Keratinocyte (primary cell): ENCODE data around the gene INSC. TPM values are rescaled to one million over a fixed set of nuclear protein-coding genes. Genes with fewer than 3 reads are reported as not detected.

Experiments
- DNase-seq: peaks from one replicate; pipeline ENCODE4 v3.0.0-alpha.2; 2011; ENCODE audit warnings: low read depth, missing footprints, low spot score
- FAIRE-seq: peaks from 2 replicates; lab custom pipeline; 2011; peaks lifted over from hg19 to GRCh38; lab: Jason Lieb, UNC
- H2AFZ ChIP-seq: 2 replicates; pipeline ENCODE4 v1.6.0; 2012; ENCODE audit warnings: low read length, control low read depth, inconsistent platforms; ENCODE audit not compliant: control insufficient read depth
- H3K27ac ChIP-seq: 2 replicates; pipeline ENCODE4 v1.5.1; 2011; ENCODE audit warnings: low read length; ENCODE audit not compliant: control insufficient read depth, insufficient read depth
- H3K27me3 ChIP-seq: 3 replicates; pipeline ENCODE4 v1.6.0; 2011; ENCODE audit warnings: low read length; ENCODE audit not compliant: control insufficient read depth, insufficient read depth; ENCODE audit errors: extremely low read depth
- H3K36me3 ChIP-seq, 2 experiments: 2 replicates in 1 of 2; 3 replicates in 1 of 2; pipeline ENCODE4 v1.5.1; 2011; ENCODE audit warnings: low read length in 2 of 2, mild to moderate bottlenecking in 1 of 2; ENCODE audit not compliant: control insufficient read depth in 2 of 2, insufficient read depth in 2 of 2; ENCODE audit errors: extremely low read depth in 1 of 2
- H3K4me1 ChIP-seq: 3 replicates; pipeline ENCODE4 v1.5.1; 2011; ENCODE audit warnings: low read length; ENCODE audit not compliant: control insufficient read depth, insufficient read depth; ENCODE audit errors: extremely low read depth
- H3K4me2 ChIP-seq: 3 replicates; pipeline ENCODE4 v1.6.0; 2011; ENCODE audit warnings: low read depth, low read length; ENCODE audit not compliant: control insufficient read depth, insufficient read depth; ENCODE audit errors: extremely low read depth
- H3K4me3 ChIP-seq, 3 experiments: fragments of 200-600 bp in 1 of 3; sonication (generic) in 1 of 3; 2 replicates in 2 of 3; 3 replicates in 1 of 3; pipeline ENCODE4 v1.5.1; 2011 to 2016; ENCODE audit warnings: low read length in 3 of 3, mild to moderate bottlenecking in 3 of 3, control low read depth in 2 of 3, inconsistent platforms in 1 of 3, low read depth in 1 of 3, mixed read lengths in 1 of 3, mixed run types in 1 of 3, moderate library complexity in 1 of 3; ENCODE audit not compliant: control insufficient read depth in 2 of 3, insufficient read depth in 2 of 3; ENCODE audit errors: extremely low read depth in 1 of 3
- H3K79me2 ChIP-seq: 2 replicates; pipeline ENCODE4 v1.6.0; 2012; ENCODE audit warnings: low read length; ENCODE audit not compliant: control insufficient read depth, insufficient read depth
- H3K9ac ChIP-seq: 3 replicates; pipeline ENCODE4 v1.6.0; 2011; ENCODE audit warnings: low read length; ENCODE audit not compliant: control insufficient read depth, insufficient read depth; ENCODE audit errors: extremely low read depth
- H3K9me1 ChIP-seq: 3 replicates; pipeline ENCODE4 v1.6.0; 2011; ENCODE audit warnings: low read length; ENCODE audit not compliant: control insufficient read depth, insufficient read depth; ENCODE audit errors: extremely low read depth
- H3K9me3 ChIP-seq: 2 replicates; pipeline ENCODE4 v1.5.1; 2012; ENCODE audit warnings: low read depth, low read length; ENCODE audit not compliant: control insufficient read depth
- H4K20me1 ChIP-seq: 3 replicates; pipeline ENCODE4 v1.6.0; 2011; ENCODE audit warnings: low read length; ENCODE audit not compliant: control insufficient read depth, insufficient read depth; ENCODE audit errors: extremely low read depth
- EZH2 ChIP-seq: IDR thresholded peaks from one replicate; pipeline ENCODE4 v1.6.1; 2012; ENCODE audit warnings: inconsistent platforms, mild to moderate bottlenecking, low read length, moderate library complexity
- dilution Hi-C: fragments of 300-500 bp; cut with MboI; formaldehyde crosslinking; loops from one replicate; pipeline ENCODE4 v1.7.0; 2020; ENCODE audit warnings: low sequenced_read_pairs; ENCODE audit not compliant: extremely low pct_ligation_motif_present
- polyA plus RNA-seq, 5 experiments: library from polyadenylated mRNA; depleted of rRNA in 3 of 5; stranded (reverse) in 3 of 5; stranded (forward) in 1 of 5; unstranded in 1 of 5; fragments of >200 nt; gene quantifications; 1 replicate in 1 of 5; 2 replicates in 3 of 5; 3 replicates in 1 of 5; pipeline versions ENCODE4 v1.2.1 to v1.2.3, GENCODE V29; 2011 to 2012; ENCODE audit warnings: missing spikeins in 2 of 5, low read depth in 1 of 5, low replicate concordance in 1 of 5
- TF ChIP-seq, protein P1 (sequence below), 3 experiments: IDR thresholded peaks in 1 of 3; conservative IDR thresholded peaks in 1 of 3; optimal IDR thresholded peaks in 1 of 3; 2 replicates in 2 of 3; 3 replicates in 1 of 3; pipeline versions ENCODE3 to v1.5.1; 2011; ENCODE audit warnings: low read length in 3 of 3, mild to moderate bottlenecking in 3 of 3, moderate library complexity in 2 of 3, control low read depth in 1 of 3, inconsistent platforms in 1 of 3; ENCODE audit not compliant: insufficient read depth in 2 of 3; ENCODE audit errors: extremely low read depth in 1 of 3

INSC gene
- polyA plus RNA-seq, 1 donor (not counting 4 experiments of a cell fraction or from before 2014, with no cell fraction given) = 0.13 TPM

DNA sequence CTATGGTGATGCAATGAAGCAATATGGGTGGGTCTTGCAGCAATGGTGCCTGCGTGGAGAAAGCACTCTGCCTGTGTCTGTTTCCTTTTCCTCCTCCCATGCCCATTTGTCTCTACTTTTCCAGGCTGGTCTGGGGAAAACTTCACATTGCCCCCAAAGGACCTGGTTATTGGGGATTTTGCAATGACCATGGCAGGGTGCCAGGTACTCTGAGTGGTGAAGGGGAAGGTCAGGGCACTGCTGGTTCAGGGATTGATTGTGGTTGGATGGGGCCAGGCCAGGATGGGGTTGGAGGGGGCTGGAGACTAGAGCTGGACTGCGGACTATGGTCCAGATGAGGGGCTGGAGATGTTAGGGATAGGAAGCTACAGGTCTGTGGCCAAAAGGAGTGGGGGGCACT, 92.1 kb downstream of the INSC start:
- DNase-seq (no peak), FAIRE-seq (no peak)
- Histone ChIP-seq H3K4me1 (no peaks in the 10 kb centered on the region), H3K4me3 (no peak overlapping the region), H3K9me3 (no peaks in the 10 kb centered on the region), H3K27ac (no peak overlapping the region), H3K27me3 (peaks cover 6% of the 10 kb centered on the region), H3K9me1 (no peaks in the 10 kb centered on the region), H3K4me2 (no peak overlapping the region), H3K79me2 (no peaks in the 10 kb centered on the region), H4K20me1 (no peaks in the 10 kb centered on the region), H3K36me3 (no peaks in the 10 kb centered on the region), H2AFZ (no peak overlapping the region), H3K9ac (no peak overlapping the region)
- dilution Hi-C loops = no loop called here
- TF ChIP-seq EZH2 = no peak
- TF ChIP-seq, protein P1, sequence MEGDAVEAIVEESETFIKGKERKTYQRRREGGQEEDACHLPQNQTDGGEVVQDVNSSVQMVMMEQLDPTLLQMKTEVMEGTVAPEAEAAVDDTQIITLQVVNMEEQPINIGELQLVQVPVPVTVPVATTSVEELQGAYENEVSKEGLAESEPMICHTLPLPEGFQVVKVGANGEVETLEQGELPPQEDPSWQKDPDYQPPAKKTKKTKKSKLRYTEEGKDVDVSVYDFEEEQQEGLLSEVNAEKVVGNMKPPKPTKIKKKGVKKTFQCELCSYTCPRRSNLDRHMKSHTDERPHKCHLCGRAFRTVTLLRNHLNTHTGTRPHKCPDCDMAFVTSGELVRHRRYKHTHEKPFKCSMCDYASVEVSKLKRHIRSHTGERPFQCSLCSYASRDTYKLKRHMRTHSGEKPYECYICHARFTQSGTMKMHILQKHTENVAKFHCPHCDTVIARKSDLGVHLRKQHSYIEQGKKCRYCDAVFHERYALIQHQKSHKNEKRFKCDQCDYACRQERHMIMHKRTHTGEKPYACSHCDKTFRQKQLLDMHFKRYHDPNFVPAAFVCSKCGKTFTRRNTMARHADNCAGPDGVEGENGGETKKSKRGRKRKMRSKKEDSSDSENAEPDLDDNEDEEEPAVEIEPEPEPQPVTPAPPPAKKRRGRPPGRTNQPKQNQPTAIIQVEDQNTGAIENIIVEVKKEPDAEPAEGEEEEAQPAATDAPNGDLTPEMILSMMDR (optimal IDR thresholded peaks at IDR 0.05 in 1 of 3, IDR thresholded peaks at IDR 0.05 in 1 of 3, conservative IDR thresholded peaks at IDR 0.05 in 1 of 3; ENCODE audit: extremely low read depth in 1 of 3, insufficient read depth in 2 of 3, low read length in 3 of 3) = no peak

DNA sequence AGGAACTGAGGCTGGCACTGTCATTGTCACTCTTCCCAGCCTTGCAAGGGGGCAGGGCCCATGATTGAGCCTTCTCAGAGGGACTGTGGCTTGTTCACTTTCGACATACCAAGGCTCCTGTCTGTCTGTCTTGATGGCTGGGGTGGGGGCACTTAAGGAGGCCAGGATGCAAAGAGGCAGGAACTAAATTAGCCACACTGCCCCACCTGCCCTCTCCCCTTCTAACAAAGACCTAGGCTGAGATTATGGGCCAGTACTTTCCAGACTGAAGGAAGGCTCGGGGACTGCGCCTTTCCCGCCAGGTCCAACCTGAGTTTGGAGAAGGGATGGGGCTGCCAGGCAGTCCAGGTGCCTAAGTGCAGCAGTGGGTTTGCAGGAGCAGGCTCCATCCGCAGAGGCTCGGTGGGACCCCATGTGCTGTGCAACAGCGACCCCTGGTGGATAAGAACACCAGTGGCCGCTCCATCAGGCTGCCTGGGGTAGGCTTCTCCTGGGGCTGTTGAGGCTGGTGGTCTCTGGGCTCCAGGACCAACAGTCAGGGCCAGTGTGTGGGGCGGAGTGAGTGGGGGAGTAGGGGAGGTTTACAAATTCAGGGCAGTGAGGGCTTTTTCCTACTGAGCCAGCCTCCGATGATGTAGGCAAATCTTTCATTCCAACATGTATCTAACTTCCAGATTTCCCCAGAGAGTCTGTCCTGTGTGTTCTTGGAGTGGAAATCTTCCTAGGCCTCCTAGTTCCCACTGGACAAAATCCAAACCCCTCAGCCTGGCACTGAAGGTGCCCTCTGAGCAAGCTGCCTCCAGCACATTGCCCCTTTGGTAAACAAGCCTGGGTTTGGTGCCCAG, 93.9 kb downstream of the INSC start:
- TF ChIP-seq, protein P1 (optimal IDR thresholded peaks at IDR 0.05 in 1 of 3, IDR thresholded peaks at IDR 0.05 in 1 of 3, conservative IDR thresholded peaks at IDR 0.05 in 1 of 3; ENCODE audit: extremely low read depth in 1 of 3, insufficient read depth in 2 of 3, low read length in 3 of 3) = peak; percentile 77 to 96 (median 92)
- TF ChIP-seq EZH2 = no peak
- H2AFZ ChIP-seq = no peak overlapping the region
- dilution Hi-C loops = no loop called here
- no peaks in the 10 kb centered on the region for H3K9me1 ChIP-seq
- no peak overlapping the region for H3K27ac ChIP-seq
- no peaks in the 10 kb centered on the region for H3K9me3 ChIP-seq
- no peak for FAIRE-seq
- H3K79me2 ChIP-seq = no peaks in the 10 kb centered on the region
- H4K20me1 ChIP-seq = no peaks in the 10 kb centered on the region
- H3K36me3 ChIP-seq = no peaks in the 10 kb centered on the region
- peaks cover 6% of the 10 kb centered on the region for H3K27me3 ChIP-seq
- H3K4me1 ChIP-seq = no peaks in the 10 kb centered on the region
- H3K9ac ChIP-seq = no peak overlapping the region
- H3K4me2 ChIP-seq = no peak overlapping the region
- DNase-seq = peak; percentile 21
- no peak overlapping the region for H3K4me3 ChIP-seq
